ENCODE data around the gene ARHGAP26.

The ARHGAP26 gene

GRCh38 chr5:142748568-142749249, 21.5 kb upstream of the ARHGAP26 start:
- peak in 1 of 2 donors; percentile 20 for DNase-seq (ENCODE audit: low read depth in 2 of 2, low spot score in 1 of 2)

DNA sequence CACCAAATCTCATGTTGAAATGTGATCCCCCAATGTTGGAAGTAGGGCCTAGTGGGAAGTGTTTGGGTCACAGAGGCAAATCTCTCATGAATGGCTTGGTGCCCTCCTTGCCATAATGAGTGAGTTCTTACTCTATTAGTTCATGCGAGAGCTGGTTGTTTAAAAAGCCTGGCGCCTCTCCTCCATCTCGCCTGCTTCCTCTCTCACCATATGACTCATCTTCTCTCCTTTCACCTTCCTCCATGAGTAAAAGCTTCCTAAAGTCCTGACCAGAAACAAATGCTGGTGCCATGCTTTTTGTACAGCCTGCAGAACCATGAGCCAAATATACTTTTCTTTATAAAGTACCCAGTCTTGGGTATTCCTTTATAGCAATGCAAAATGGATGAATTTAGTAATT, 20.9 kb upstream of the ARHGAP26 start:
- DNase-seq (ENCODE audit: low read depth in 2 of 2, low spot score in 1 of 2): no peak

DNA sequence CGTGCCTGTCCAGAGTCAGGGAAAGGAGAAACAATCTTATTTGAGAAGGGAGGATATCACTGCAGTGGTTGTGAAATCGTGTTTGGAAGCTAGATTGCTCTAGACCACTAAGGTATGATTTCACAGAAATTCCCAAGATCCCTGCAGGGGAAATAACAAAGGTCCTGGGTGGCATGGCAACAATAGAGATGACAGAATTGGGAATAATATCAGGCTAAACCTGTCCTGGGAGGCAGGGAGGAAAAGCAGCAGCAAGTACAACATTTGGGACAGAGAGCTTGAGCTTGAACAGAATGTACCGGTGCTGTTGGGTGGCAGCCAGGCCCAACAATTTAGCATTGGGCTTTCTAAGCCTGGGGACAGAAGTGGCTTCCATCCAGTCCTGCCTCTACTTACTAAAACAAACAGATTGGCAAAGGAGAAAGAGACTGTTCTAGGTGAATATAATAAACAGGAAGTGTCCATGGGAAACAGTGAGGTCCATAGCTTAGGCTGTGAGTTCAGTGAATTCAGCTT, 17.0 kb upstream of the ARHGAP26 start:
- no peak for DNase-seq (ENCODE audit: low read depth in 2 of 2, low spot score in 1 of 2)

DNA sequence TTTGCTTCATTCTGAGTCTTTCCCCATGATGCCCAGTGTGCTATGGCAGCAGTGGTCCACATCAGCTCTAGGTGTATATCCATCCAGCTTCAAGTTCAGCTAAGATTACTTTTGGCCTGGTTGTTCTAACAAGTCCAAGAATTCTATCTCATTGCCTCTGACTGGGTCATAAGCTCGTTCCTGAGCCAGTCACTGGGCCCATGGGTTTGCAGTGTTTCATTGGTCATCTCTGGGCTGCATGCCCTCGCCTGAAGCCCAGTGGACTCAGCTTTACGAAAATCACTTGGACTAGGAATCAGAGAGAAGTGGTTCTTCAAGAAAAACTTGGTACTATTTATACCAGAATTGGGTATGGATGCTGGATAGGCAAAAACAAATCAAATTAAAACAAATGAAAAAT, 16.1 kb upstream of the ARHGAP26 start:
- no peak for DNase-seq (ENCODE audit: low read depth in 2 of 2, low spot score in 1 of 2)

GRCh38 chr5:142756576-142756975, 13.6 kb upstream of the ARHGAP26 start:
- DNase-seq (ENCODE audit: low read depth in 2 of 2, low spot score in 1 of 2): no peak

DNA sequence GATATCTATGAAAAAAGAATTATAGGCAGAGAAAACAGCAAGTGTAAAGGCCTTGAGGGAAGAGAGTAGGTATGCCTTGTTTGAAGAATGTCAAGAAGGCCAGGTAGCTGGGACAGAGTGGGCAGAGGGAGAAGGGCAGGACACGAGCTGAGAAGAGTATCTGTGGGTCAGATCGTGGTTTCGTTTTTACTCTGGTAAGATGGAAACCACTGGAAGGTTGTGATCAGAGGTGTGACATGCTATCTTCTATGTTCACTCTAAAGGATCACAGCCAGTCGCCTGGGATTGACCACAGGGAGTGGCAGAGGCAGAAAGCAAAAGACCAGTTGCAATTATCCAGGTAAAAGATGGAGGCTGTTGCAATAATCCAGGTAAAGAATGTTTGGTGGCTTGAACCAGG, 12.6 kb upstream of the ARHGAP26 start:
- no peak for DNase-seq (ENCODE audit: low read depth in 2 of 2, low spot score in 1 of 2)

- DNase-seq (ENCODE audit: low read depth in 2 of 2, low spot score in 1 of 2): no peak
Observed at GRCh38 chr5:142758062-142758795, 11.9 kb upstream of the ARHGAP26 start.

DNA sequence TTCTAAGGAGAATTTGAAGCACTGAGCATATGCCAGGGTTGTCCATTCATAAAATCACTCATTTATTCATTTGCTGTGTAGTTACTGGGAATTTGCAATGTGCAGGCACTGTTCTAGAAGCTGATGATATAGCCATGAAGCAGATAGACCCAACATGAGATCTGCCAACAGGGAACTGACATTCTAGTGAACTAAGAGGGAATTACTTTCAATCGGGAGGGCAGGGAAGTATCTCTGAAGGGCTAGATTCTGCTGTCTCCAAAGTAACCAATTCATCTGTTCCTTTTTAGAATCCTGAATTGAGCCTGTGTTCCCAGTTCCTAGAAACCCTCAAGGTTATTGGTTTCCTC, 11.4 kb upstream of the ARHGAP26 start:
- no peak for DNase-seq (ENCODE audit: low read depth in 2 of 2, low spot score in 1 of 2)

DNA sequence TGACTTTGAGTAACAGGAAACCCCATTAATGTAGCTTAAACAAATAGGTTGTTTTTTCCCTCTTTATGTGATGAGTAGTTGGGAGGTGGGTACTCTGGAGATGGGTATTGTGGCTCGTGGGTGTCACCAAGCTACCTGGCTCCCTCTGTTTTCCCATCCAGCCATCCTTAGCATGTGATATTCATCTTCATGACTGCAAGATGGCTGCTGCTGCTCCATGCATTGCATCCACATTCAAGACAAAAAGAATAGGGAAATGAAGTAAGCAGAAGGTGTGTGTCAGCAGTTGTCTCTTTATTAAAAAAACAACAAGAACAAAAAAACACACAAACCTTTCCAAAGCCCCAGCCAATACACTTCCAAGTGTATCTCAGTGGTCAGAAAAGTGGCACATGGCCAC, 6.5 kb upstream of the ARHGAP26 start:
- DNase-seq (ENCODE audit: low read depth in 2 of 2, low spot score in 1 of 2): no peak

DNA sequence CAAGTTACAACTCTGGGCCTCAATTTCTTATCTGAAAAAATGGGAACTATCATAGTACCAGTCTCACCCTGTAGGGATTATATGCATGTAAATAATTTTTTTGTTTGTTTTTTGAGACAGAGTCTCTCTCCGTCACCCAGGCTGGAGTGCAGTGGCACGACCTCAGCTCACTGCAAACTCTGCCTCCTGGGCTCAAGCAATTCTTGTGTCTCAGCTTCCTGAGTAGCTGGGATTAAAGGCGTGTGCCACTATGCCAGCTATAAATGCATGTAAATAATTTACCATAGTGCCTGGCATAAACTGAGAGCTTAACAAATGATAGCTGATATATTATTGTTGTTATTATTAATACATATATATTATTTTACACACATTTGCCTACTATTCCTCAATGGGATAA, 3.0 kb upstream of the ARHGAP26 start:
- no peak for DNase-seq (ENCODE audit: low read depth in 2 of 2, low spot score in 1 of 2)

DNA sequence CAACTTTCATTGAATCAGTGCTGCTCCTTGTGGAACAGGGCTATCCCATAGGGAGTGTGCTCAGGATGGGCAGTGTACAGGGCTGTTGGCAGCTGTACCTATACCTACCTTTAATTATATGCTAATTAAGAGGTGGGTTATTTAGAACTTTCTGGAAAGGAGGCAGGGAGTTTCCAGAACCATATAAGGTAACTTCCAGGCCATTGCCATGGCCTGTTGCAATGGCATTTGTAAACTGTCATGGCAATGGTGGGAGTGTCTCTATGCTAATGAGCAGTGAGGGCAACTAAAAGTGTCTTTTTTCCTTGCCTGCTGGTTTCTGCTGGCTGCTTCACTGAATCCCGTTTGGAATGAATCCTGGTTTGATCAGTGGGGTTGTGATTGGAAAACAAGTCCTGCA, 2.3 kb upstream of the ARHGAP26 start:
- no peak for DNase-seq (ENCODE audit: low read depth in 2 of 2, low spot score in 1 of 2)

DNA sequence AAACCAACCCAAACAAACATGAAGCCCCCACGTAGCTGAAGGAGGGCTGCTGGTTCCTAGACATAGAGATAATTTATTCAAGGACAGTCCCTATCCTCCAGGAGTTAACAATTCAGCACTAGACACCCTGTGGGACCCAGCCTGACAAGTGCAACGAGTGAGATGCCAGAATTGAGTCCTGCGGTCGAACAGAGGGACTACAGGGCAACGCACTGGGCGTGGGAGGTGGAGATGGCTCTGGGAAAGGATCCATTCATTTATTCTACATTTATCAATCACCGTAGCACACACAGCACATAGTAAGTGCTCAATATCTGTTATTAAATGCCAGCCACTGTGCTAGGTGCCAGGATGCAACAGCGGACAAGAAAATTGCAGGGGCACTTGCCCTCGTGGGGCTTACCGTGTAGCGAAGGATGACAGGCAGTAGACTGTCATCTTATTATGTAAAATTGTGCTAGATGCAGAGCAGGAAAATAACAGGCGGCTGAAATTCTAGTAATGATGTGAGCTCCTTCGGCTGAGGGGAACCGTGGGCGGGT, 855 bp upstream of the ARHGAP26 start:
- no peak for DNase-seq (ENCODE audit: low read depth in 2 of 2, low spot score in 1 of 2)

- DNase-seq (ENCODE audit: low read depth in 2 of 2, low spot score in 1 of 2): peak; percentile 19 to 37
Observed at GRCh38 chr5:142770650-142771609, 753 bp downstream of the ARHGAP26 start.

GRCh38 chr5:142771666-142772065, 1.5 kb downstream of the ARHGAP26 start:
- DNase-seq (ENCODE audit: low read depth in 2 of 2, low spot score in 1 of 2): no peak

GRCh38 chr5:142772446-142773293, 2.5 kb downstream of the ARHGAP26 start:
- DNase-seq (ENCODE audit: low read depth in 2 of 2, low spot score in 1 of 2): no peak

GRCh38 chr5:142777099-142777498, 6.9 kb downstream of the ARHGAP26 start:
- no peak for DNase-seq (ENCODE audit: low read depth in 2 of 2, low spot score in 1 of 2)

DNA sequence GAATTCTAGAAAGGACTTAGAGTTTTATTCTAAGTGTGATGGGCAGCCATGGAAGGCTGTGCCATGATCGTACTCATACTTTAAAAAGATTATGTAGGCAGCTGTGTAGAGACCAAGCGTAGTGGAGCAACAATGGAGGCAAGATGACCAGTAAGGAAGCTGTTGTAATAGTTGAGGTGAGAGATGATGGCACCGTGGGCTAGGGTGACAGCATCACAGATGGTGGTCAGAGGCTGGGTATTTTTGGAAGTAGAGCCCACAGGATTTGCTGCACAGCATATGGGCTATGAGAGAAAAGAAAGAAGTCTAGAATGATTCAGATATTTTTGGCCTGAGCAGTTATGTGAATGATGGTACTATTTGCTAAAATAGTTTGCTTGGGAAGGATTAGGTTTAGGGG, 7.7 kb downstream of the ARHGAP26 start:
- DNase-seq (ENCODE audit: low read depth in 2 of 2, low spot score in 1 of 2): no peak

DNA sequence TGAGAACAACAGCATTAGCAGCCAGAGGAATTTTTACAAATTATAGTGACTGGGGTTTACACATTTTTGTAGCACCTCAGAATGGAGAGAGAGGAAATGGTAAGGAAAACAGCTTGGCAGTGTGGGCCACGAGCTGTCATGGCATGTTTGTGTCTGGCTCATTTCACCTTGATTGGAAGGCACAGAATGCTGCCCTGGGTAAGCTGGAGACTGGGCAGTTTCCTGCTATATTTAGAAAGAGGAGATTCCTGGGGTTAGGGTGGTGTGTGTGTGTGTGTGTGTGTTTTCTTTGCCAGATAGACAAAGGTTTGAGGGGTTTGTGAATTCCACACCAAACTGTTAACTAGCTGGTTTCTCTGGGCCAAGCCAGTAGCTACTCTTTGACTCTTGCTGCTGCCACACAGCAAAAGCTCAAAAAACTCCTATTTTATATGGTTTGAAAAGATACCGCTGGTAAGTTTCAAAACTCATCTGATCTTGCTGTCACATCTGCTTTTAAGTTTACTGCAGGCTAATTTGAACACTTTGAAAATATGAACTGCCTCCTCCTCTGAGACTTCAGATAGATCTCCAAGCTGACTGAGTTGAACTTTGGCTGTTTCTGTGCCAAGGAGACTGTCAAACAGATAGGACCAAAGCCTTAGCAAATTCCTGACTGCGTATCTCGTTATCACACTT, 9.1 kb downstream of the ARHGAP26 start:
- DNase-seq (ENCODE audit: low read depth in 2 of 2, low spot score in 1 of 2): no peak

DNA sequence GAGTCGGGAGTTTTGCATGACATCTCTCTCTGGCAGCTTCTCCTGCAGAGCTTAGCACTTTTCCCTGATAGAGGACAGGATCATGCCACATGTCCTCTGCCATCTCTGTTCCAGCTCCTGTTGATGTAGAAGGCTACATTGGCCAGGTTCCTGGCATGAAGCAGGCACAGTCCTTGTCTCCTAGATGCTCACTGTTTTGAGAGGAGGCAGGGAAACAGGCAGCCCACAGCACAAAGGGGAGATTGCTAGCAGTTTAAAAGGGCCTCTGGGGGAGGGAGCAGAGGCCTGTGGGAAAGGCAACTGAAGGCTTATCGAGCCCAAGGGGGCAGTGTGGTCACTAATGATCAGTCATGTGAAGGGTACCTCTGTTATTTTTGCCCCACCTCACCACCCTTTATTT, 10.7 kb downstream of the ARHGAP26 start:
- no peak for DNase-seq (ENCODE audit: low read depth in 2 of 2, low spot score in 1 of 2)

DNA sequence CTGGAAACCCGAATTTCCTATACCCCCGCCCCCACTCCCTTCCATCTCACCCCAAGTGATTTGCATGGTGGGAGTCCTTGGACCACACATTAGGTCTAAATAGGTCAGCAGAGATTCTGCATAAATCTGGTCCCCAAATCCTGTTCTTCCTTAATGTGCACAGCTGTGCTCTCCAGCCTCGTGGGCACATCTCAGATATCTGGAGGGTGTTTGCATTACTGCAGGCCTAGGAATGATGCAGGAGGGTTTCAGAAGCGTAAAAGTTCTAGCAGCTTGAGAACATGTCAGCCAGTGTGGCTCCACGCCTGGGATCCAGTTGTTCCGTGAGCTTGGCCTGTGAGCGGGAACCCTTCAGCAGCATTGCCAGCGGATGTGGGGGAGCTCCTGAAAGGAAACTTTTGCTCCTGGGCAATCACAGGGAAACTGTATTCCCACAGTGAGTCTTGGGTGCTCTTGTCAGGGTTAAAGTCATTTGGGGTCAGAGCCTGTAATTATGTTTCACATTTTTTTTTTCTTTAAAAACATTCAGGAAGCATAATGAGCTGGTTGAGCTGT, 12.9 kb downstream of the ARHGAP26 start:
- no peak for DNase-seq (ENCODE audit: low read depth in 2 of 2, low spot score in 1 of 2)
